T-helper 2 cell treated with Interferon-gamma antibody and Interleukin-4, amounts not matched to agents 5 μg/mL and 100 μg/mL, for 36 hours (primary cell): ENCODE data around the gene PEX12.
"Not testable (repeated sequence)": the region's sequence is repeated elsewhere in the genome, so short reads cannot be mapped to it uniquely, and the experiment has no call there.

Experiments
- DNase-seq: peaks from one replicate; pipeline ENCODE4 v3.0.0; 2021; ENCODE audit warnings: low spot score
- H3K27ac Mint-ChIP-seq: one replicate; pipeline ENCODE4 v1.8.0; 2021; ENCODE audit warnings: mild to moderate bottlenecking, mixed read lengths
- H3K27me3 Mint-ChIP-seq: one replicate; pipeline ENCODE4 v1.8.0; 2021; ENCODE audit warnings: low read depth, mixed read lengths
- H3K36me3 Mint-ChIP-seq: one replicate; pipeline ENCODE4 v1.8.0; 2021; ENCODE audit warnings: low read depth, mixed read lengths
- H3K4me1 Mint-ChIP-seq: one replicate; pipeline ENCODE4 v1.8.0; 2021; ENCODE audit warnings: low read depth, mixed read lengths
- H3K4me3 Mint-ChIP-seq: one replicate; pipeline ENCODE4 v1.8.0; 2022; ENCODE audit warnings: mild to moderate bottlenecking, moderate library complexity, mixed read lengths
- H3K9me3 Mint-ChIP-seq: one replicate; pipeline ENCODE4 v1.8.0; 2021; ENCODE audit warnings: mixed read lengths

Gene PEX12

GRCh38 chr17:35596530-35597233 is 18.3 kb upstream of the PEX12 start:
- Mint-ChIP-seq H3K36me3 (peaks cover 52% of the 10 kb centered on the region), H3K27ac (no peak overlapping the region)

DNA sequence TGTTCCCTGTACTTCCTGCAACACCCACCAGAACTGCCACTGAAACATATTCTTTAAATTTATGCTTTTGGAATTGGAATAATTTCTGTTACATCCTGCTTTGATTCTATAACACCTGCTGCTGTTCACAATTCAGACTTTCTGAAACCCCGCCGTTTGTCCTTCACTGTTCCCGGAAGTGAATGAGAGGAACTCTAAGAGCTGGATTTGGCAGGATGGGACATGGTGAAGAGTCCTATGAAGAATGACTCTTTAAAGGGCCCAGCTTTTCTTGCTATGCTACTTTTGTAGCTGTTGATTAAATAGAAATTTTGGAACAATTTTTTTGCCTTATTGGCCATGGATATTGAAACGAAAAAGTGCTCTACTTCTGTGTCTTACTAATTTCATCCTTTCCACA is 17.7 kb upstream of the PEX12 start:
- H3K27ac Mint-ChIP-seq: no peak overlapping the region
- H3K9me3 Mint-ChIP-seq: no peaks in the 10 kb centered on the region
- peaks cover 2% of the 10 kb centered on the region for H3K4me1 Mint-ChIP-seq
- H3K36me3 Mint-ChIP-seq: peaks cover 52% of the 10 kb centered on the region
- no peaks in the 10 kb centered on the region for H3K27me3 Mint-ChIP-seq
- no peak overlapping the region for H3K4me3 Mint-ChIP-seq
- DNase-seq: no peak

More at GRCh38 chr17:35596530-35597233, 18.3 kb upstream of the PEX12 start:
- Mint-ChIP-seq H3K4me3 (no peak overlapping the region), H3K27me3 (no peaks in the 10 kb centered on the region), H3K4me1 (peaks cover 2% of the 10 kb centered on the region), H3K9me3 (no peaks in the 10 kb centered on the region)
- no peak for DNase-seq

DNA sequence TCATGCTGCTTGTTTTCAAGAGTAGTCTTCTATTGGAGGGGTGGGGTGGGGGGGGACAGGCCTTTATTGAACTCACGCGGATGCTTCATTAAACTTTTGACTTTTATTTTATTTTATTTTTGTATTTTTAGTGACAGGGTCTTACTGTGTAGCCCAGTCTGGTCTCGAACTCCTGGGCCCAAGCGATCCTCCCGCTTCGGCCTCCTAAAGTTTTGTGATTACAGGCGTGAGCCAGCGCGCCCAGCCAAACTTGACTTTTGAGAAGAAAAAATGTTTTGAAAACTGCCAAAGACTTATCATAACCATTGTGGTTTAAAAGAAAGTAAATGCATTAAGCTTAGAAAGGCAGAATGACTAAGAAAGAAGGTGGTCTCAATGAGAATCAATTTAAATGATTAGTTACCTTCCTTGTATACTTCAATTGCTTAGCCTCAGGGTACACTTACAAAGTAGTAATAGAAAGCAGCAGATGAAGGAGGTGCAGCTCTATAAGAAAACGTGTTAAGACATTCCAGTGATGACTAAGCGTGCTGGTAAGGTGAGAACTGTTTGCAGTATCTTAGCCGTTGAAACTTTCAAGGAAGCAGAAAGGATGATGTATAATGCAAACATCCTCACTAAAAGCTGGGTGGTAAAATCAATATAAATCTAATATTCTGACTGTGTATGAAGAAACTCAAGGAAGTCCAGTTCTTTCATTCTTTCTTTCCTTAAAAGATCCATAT is 10.0 kb upstream of the PEX12 start:
- Mint-ChIP-seq H3K27me3 (peaks cover 8% of the 10 kb centered on the region), H3K4me1 (peaks cover 25% of the 10 kb centered on the region), H3K4me3 (peak overlapping the region; percentile 95), H3K27ac (peak overlapping the region; percentile 98), H3K9me3 (no peaks in the 10 kb centered on the region), H3K36me3 (peaks cover 8% of the 10 kb centered on the region)
- no peak for DNase-seq

GRCh38 chr17:35587074-35587961 is 8.9 kb upstream of the PEX12 start, which contains the start of gene AP2B1:
AP2B1 (plus strand) TSS chr17:35587322; CDS start chr17:35594031, 6,709 bp downstream.
- no peaks in the 10 kb centered on the region for H3K9me3 Mint-ChIP-seq
- peaks cover 5% of the 10 kb centered on the region for H3K36me3 Mint-ChIP-seq
- peaks cover 8% of the 10 kb centered on the region for H3K27me3 Mint-ChIP-seq
- DNase-seq: peak; percentile 97
- H3K4me1 Mint-ChIP-seq: peaks cover 24% of the 10 kb centered on the region
- H3K4me3 Mint-ChIP-seq: peak within 1 kb of the TSS; percentile 95
- peak within 1 kb of the TSS; percentile 98 for H3K27ac Mint-ChIP-seq

- Mint-ChIP-seq H3K27ac (peak overlapping the region; percentile 98), H3K4me3 (peak overlapping the region; percentile 95), H3K4me1 (peaks cover 24% of the 10 kb centered on the region), H3K36me3 (peaks cover 5% of the 10 kb centered on the region), H3K9me3 (no peaks in the 10 kb centered on the region), H3K27me3 (peaks cover 8% of the 10 kb centered on the region)
- no peak for DNase-seq
Observed at GRCh38 chr17:35586569-35587073, 8.2 kb upstream of the PEX12 start.

DNA sequence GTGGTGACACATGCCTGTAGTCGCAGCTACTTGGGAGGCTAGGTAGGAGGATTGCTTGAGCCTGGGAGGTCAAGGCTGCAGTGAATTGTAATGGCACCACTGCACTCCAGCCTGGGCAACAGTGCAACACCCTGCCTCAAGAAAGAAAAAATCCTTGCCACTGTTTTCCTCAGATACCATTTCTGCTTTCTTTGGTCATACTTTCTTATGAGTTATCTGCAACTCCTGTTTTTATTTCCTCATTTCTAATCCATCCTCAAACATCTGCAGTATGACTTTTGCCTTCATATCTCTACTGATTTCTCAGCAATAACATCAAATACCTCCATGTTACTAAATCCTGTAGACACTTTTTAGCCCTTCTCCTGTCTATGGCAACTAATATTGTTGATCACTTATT is 5.7 kb upstream of the PEX12 start:
- Mint-ChIP-seq H3K9me3 (no peaks in the 10 kb centered on the region), H3K36me3 (peaks cover 3% of the 10 kb centered on the region), H3K27me3 (peaks cover 8% of the 10 kb centered on the region), H3K4me1 (peaks cover 14% of the 10 kb centered on the region), H3K27ac (no peak overlapping the region), H3K4me3 (no peak overlapping the region)
- DNase-seq: no peak

GRCh38 chr17:35578929-35579432 is 610 bp upstream of the PEX12 start:
- H3K27ac Mint-ChIP-seq: peak overlapping the region; percentile 95
- no peak for DNase-seq
- H3K9me3 Mint-ChIP-seq: no peaks in the 10 kb centered on the region
- peaks cover 12% of the 10 kb centered on the region for H3K36me3 Mint-ChIP-seq
- H3K27me3 Mint-ChIP-seq: peaks cover 5% of the 10 kb centered on the region
- H3K4me3 Mint-ChIP-seq: peak overlapping the region; percentile 98
- peaks cover 24% of the 10 kb centered on the region for H3K4me1 Mint-ChIP-seq

GRCh38 chr17:35577830-35578196 is 558 bp downstream of the PEX12 start:
- Mint-ChIP-seq H3K27me3 (no peaks in the 10 kb centered on the region), H3K4me3 (peak overlapping the region; percentile 98), H3K9me3 (no peaks in the 10 kb centered on the region), H3K27ac (peak overlapping the region; percentile 95), H3K36me3 (peaks cover 12% of the 10 kb centered on the region), H3K4me1 (peaks cover 24% of the 10 kb centered on the region)
- no peak for DNase-seq

- Mint-ChIP-seq H3K27ac (no peak overlapping the region), H3K27me3 (no peaks in the 10 kb centered on the region), H3K4me1 (peaks cover 25% of the 10 kb centered on the region), H3K36me3 (peaks cover 12% of the 10 kb centered on the region), H3K4me3 (no peak overlapping the region), H3K9me3 (no peaks in the 10 kb centered on the region)
- no peak for DNase-seq
Observed at GRCh38 chr17:35575759-35576158, 2.6 kb downstream of the PEX12 start.

- peaks cover 5% of the 10 kb centered on the region for H3K36me3 Mint-ChIP-seq
- H3K4me1 Mint-ChIP-seq: peaks cover 18% of the 10 kb centered on the region
- H3K27me3 Mint-ChIP-seq: peaks cover 6% of the 10 kb centered on the region
- H3K27ac Mint-ChIP-seq: no peak overlapping the region
- H3K4me3 Mint-ChIP-seq: peak overlapping the region; percentile 88
- DNase-seq: no peak
- no peaks in the 10 kb centered on the region for H3K9me3 Mint-ChIP-seq
Observed at GRCh38 chr17:35569405-35569804, 9.0 kb downstream of the PEX12 start.

- DNase-seq: no peak
Observed at GRCh38 chr17:35568561-35568960, 9.8 kb downstream of the PEX12 start.

GRCh38 chr17:35566968-35567367 is 11.4 kb downstream of the PEX12 start:
- Mint-ChIP-seq H3K27ac (peak overlapping the region; percentile 73), H3K36me3 (peaks cover 5% of the 10 kb centered on the region), H3K4me3 (peak overlapping the region; percentile 67), H3K4me1 (peaks cover 18% of the 10 kb centered on the region), H3K9me3 (no peaks in the 10 kb centered on the region), H3K27me3 (peaks cover 6% of the 10 kb centered on the region)
- DNase-seq: no peak

More at GRCh38 chr17:35568561-35568960, 9.8 kb downstream of the PEX12 start:
- no peaks in the 10 kb centered on the region for H3K9me3 Mint-ChIP-seq
- peaks cover 5% of the 10 kb centered on the region for H3K36me3 Mint-ChIP-seq
- H3K4me1 Mint-ChIP-seq: peaks cover 18% of the 10 kb centered on the region
- H3K27me3 Mint-ChIP-seq: peaks cover 6% of the 10 kb centered on the region
- peak overlapping the region; percentile 73 for H3K27ac Mint-ChIP-seq
- H3K4me3 Mint-ChIP-seq: peak overlapping the region; percentile 88

DNA sequence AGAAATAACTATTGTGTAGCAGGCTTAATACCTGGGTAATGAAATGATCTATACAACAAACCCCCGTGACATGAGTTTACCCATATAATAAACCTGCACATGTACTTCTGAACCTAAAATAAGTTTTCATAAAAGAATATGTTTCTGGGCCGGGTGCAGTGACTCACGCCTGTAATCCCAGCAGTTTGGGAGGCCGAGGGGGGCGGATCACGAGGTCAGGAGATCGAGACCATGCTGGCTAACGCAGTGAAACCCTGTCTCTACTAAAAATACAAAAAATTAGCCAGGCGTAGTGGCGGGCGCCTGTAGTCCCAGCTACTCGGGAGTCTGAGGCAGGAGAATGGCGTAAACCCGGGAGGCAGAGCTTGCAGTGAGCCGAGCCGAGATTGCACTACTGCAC is 15.2 kb downstream of the PEX12 start:
- H3K9me3 Mint-ChIP-seq, H3K36me3 Mint-ChIP-seq, DNase-seq, H3K4me1 Mint-ChIP-seq, H3K4me3 Mint-ChIP-seq, H3K27ac Mint-ChIP-seq: not testable (repeated sequence)
- peaks cover 22% of the 10 kb centered on the region for H3K27me3 Mint-ChIP-seq
